ENCODE results near the gene TRPM6.

Gene TRPM6

DNA sequence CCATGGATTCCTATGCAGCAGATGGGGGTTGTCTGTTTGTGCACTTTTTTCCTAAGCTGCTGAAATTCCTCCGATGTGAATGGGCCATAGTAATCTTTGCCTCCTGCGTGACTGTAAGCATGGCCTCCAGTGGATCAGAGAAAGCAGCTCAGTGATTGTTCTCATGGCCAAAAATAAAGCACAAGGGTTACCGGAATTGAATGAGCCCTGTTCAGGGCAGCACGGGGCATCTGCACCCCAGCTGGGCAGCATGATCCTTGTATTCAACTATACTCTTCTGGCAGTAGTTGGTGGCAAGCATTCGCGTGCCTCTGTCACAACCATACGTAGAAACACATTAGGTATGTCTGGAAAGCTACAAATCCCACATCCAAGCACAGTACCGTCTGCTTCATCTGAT, 196.7 kb downstream of the TRPM6 start:
- no peak for DNase-seq

GRCh38 chr9:74683322-74683721, 204.4 kb downstream of the TRPM6 start:
- no peak for DNase-seq

- DNase-seq = no peak
Observed at GRCh38 chr9:74681906-74682305, 205.8 kb downstream of the TRPM6 start.

GRCh38 chr9:74674077-74674476, 213.6 kb downstream of the TRPM6 start:
- no peak for DNase-seq

Measured in activated effector memory CD4-positive, alpha-beta T cell treated with Interleukin-2 at 50 U/mL for 16 hours (primary cell).